HAP-1 (cell line): ENCODE results near the gene GPRIN1.
"Not testable (repeated sequence)": the region's sequence is repeated elsewhere in the genome, so short reads cannot be mapped to it uniquely, and the experiment has no call there.

Experiments
- DNase-seq, 2 experiments: peaks; one replicate each; pipeline ENCODE4 v3.0.0-alpha.2; 2016 to 2020; ENCODE audit warnings: low spot score in 2 of 2
- H3K27me3 ChIP-seq: fragments of 250-450 bp; sonication (Bioruptor Pico); 2 replicates; pipeline ENCODE4 v1.5.1; 2020; ENCODE audit warnings: low read depth, mild to moderate bottlenecking, moderate library complexity
- H3K36me3 ChIP-seq: fragments of 250-450 bp; sonication (Bioruptor Pico); replicated peaks from 2 replicates; pipeline ENCODE4 v1.5.1; 2020; ENCODE audit warnings: mild to moderate bottlenecking
- H3K4me1 ChIP-seq: fragments of 250-450 bp; sonication (Bioruptor Pico); 2 replicates; pipeline ENCODE4 v1.5.1; 2020; ENCODE audit warnings: mild to moderate bottlenecking
- H3K4me3 ChIP-seq: fragments of 250-450 bp; sonication (Bioruptor Pico); 2 replicates; pipeline ENCODE4 v1.5.1; 2020; ENCODE audit warnings: mild to moderate bottlenecking, moderate library complexity
- H3K9me3 ChIP-seq: fragments of 250-450 bp; sonication (Bioruptor Pico); 2 replicates; pipeline ENCODE4 v1.5.1; 2020; ENCODE audit warnings: mild to moderate bottlenecking, moderate library complexity
- in situ Hi-C: fragments of 300-500 bp; cut with MboI; formaldehyde crosslinking; loops from 3 replicates; pipeline ENCODE4 v1.14.3; 2020; ENCODE audit warnings: low sequenced_read_pairs, inconsistent platforms, mixed read lengths

GPRIN1 gene

DNA sequence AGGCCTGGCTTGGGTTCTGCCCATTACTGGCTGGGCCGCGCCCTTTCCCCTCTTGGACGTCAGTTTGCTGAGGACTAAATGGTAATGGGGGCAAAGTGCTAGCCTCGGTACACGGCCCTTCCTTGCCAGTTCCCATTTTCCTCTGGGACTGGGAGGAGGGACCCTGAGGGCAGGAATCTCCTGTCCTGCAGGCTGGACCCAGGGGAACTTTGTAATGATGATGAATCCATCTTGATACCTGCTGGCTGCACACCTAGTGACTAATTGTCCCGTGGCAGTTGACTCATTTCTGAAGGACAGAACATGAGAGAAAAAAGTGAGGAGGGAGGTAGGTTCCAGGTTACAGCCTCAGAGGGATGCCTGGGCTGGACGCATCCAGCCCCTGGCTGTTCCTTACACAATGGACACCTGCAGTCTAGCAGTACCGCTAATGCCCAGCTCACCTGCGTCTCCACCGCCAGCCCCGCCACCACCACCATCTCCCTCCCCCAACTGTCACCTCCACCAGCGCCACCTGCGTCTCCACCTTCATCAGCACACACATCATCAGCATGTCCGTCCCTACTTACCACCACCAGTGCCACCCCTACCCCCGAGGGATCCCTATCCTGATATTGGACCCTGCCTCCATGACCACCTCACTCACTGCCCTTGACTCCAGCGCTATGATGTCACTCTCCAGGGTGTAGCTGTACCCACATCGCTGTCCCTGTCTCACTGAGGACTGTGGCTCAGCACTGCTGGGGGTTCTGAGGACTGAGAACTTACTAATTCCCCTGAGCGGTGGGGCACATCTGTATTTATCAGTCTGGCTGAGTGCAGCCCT lies 56.5 kb downstream of the GPRIN1 start:
- no peaks in the 10 kb centered on the region for H3K27me3 ChIP-seq
- DNase-seq: no peak

DNA sequence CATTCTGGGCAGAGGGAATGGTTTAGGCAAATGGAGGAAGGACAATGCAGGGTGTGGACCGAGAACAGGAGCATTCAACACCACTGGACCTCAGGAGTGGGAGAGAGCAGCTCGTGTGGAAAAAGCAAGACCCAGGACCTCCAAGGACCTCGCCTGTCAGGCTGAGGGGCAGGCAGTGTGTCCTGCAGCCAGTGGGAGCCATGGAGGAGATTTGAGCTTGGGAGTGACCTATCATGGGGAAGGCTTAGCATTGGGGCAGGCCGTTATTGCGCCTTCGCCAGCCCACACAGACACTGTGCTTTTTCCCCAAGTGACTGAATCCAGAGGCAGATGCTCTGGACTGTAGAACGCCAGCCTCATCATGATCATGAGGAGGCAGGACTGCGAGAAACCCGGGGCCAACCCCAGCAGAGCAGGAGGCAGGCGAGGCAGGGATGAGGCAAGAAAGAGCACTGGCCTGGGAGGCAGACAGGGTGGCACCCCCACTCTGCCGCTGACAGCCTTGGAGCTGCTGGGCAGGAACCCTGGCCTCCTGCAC lies 57.6 kb downstream of the GPRIN1 start:
- Histone ChIP-seq H3K4me1 (no peaks in the 10 kb centered on the region), H3K27me3 (no peaks in the 10 kb centered on the region), H3K9me3 (no peaks in the 10 kb centered on the region), H3K36me3 (no peaks in the 10 kb centered on the region), H3K4me3 (no peak overlapping the region)
- in situ Hi-C loops: no loop called here
- no peak for DNase-seq

More for the DNA sequence above, 56.5 kb downstream of the GPRIN1 start:
- H3K9me3 ChIP-seq: no peaks in the 10 kb centered on the region
- H3K4me1 ChIP-seq: no peaks in the 10 kb centered on the region
- in situ Hi-C loops: no loop called here
- H3K36me3 ChIP-seq: no peaks in the 10 kb centered on the region
- no peak overlapping the region for H3K4me3 ChIP-seq

DNA sequence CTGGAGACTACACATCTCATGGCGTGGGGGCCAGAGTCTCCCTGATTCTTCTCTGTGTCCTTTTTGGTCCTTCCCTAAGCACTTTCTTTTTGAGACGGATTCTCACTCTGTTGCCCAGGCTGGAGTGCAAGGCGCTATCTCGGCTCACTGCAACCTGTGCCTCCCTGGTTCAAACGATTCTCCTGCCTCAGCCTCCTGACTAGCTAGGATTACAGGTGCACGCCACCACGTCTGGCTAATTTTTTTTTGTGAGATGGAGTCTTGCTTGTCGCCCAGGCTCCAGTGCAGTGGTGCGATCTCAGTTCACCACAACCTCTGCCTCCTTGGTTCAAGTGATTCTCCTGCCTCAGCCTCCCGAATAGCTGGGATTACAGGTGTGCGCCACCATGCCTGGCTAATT lies 59.0 kb downstream of the GPRIN1 start:
- H3K4me3 ChIP-seq, in situ Hi-C loops, H3K27me3 ChIP-seq, H3K4me1 ChIP-seq, DNase-seq, H3K36me3 ChIP-seq, H3K9me3 ChIP-seq: not testable (repeated sequence)

DNA sequence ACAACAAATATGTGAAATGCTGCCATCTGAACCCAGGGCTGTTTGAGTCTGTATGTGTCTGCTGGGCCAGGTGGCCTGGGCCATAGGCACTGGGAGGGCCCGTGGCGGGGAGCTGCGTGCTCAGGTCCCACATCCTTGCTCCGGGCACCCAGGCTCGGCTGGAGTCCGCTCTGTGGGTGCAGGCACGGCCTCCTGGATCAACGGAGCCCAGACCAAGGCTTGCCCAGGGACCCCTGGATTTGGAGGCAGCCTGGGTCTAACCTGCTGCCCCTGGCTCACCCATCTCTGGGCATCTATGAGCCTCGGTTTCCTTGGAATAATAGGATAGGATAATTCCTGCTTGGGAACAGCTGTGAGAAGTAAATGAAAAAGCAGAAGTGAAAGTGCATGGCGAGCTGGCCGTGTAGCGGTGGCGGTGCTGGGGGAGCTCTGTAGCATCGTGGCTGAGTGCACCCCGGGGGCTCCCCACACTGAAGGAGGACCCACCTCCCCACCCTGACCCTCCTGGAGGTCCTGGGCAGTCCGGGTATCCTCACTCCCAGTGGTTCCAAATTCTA lies 59.6 kb downstream of the GPRIN1 start:
- no peak for DNase-seq
- Histone ChIP-seq H3K9me3 (no peaks in the 10 kb centered on the region), H3K4me1 (no peaks in the 10 kb centered on the region), H3K27me3 (no peaks in the 10 kb centered on the region), H3K36me3 (no peaks in the 10 kb centered on the region), H3K4me3 (no peak overlapping the region)
- in situ Hi-C loops: no loop called here

DNA sequence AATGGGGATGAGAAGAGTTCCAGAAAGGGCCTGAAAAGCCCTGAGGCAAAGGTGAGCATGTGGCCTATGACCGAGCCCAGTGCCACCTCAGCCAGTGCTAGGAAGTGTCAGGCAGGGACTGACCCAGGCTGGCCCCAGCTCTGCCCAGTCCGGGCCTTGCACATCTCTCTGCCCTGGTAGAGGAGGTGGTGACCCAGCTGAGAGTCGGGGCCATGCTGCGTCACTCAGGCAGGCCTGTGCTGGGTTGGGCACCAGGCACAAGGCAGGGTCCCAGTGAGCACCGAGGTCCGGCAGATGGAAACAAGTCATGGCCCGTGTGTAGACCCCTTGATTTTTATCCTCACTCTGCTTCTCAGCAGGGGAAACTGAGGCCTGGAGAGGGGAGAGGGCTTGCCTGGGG lies 60.1 kb downstream of the GPRIN1 start:
- no peak overlapping the region for H3K4me3 ChIP-seq
- no peaks in the 10 kb centered on the region for H3K4me1 ChIP-seq
- no peaks in the 10 kb centered on the region for H3K9me3 ChIP-seq
- in situ Hi-C loops: loop anchor here (10.0 kb wide), 1 partner anchor 135 kb away; the partner anchor contains the start of gene CLTB
- H3K36me3 ChIP-seq: no peaks in the 10 kb centered on the region
- H3K27me3 ChIP-seq: no peaks in the 10 kb centered on the region
- no peak for DNase-seq

DNA sequence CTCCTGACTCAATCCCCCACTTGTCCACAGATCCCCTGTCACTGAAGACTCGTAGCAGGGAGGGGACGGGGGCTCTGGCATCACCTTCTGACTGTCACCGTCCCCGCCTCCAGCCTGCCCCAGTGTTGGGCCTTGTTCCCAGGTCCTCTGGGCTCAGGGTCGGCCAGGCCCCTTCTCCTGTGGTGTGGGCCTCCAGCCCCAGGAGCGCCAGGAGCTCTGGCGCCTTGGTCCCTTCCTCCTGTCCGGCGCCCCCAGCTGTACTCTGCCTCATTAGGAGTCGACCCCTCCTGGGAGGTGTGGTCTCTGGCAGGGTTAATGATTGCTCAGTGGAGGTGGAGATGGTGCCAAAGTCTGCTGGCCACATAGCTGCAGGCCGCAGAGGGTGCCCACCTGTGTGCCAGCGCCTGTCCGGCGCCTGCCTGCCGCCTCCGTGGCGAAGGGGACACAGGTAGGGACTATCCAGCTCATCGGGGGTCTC lies 61.0 kb downstream of the GPRIN1 start, which contains the start of gene CDHR2:
Gene CDHR2, plus strand, starts transcription at position 376 of the 478 bp plus-strand sequence. CDS start 16,011 bp downstream, outside the sequence.
- H3K4me1 ChIP-seq: peaks cover 2% of the 10 kb centered on the region
- H3K27me3 ChIP-seq: no peaks in the 10 kb centered on the region
- H3K36me3 ChIP-seq: no peaks in the 10 kb centered on the region
- in situ Hi-C loops: loop anchor here (10.0 kb wide), 1 partner anchor 134 kb away; the partner anchor contains the start of gene CLTB
- no peak for DNase-seq
- no peaks in the 10 kb centered on the region for H3K9me3 ChIP-seq
- no peak within 1 kb of the TSS for H3K4me3 ChIP-seq

DNA sequence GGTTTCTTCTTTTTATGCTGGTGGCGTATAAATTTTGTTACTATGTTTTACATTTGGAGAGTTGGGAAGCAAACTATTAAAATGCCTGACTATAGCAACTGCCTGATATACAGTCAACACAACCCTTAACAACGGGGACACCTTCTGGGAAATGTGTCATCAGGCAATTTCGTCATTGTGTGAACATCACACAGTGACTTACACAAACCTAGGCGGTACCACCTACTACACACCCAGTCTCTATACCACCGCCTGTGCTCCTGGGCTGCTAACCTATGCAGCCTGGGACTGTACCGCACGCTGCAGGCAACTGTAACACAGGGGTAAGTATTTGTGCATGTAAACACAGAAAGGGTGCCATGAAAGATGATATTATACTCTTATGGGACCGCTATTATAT lies 62.2 kb downstream of the GPRIN1 start:
- in situ Hi-C loops: loop anchor here (10.0 kb wide), 1 partner anchor 133 kb away; the partner anchor contains the start of gene CLTB
- H3K36me3 ChIP-seq: no peaks in the 10 kb centered on the region

More for the DNA sequence above, 62.2 kb downstream of the GPRIN1 start:
- H3K9me3 ChIP-seq: no peaks in the 10 kb centered on the region
- no peak overlapping the region for H3K4me3 ChIP-seq
- H3K4me1 ChIP-seq: peaks cover 7% of the 10 kb centered on the region
- no peaks in the 10 kb centered on the region for H3K27me3 ChIP-seq
- no peak for DNase-seq
